ENCODE data around the gene CHST3.
A peak's percentile ranks its signal among the peaks of the same experiment; 100 is the strongest.

CHST3 gene

GRCh38 chr10:72058347-72058898 lies 94.2 kb downstream of the CHST3 start:
- Mint-ChIP-seq H3K36me3 (ENCODE audit: low read depth) (peaks cover 1% of the 10 kb centered on the region), H3K27me3 (ENCODE audit: low read depth, poor library complexity) (peaks cover 4% of the 10 kb centered on the region), H3K4me3 (no peak overlapping the region), H3K9me3 (no peaks in the 10 kb centered on the region), H3K4me1 (peaks cover 61% of the 10 kb centered on the region), H3K27ac (no peak overlapping the region)
- TF ChIP-seq CTCF (IDR thresholded peaks at IDR 0.05) = no peak
- no peak for DNase-seq

DNA sequence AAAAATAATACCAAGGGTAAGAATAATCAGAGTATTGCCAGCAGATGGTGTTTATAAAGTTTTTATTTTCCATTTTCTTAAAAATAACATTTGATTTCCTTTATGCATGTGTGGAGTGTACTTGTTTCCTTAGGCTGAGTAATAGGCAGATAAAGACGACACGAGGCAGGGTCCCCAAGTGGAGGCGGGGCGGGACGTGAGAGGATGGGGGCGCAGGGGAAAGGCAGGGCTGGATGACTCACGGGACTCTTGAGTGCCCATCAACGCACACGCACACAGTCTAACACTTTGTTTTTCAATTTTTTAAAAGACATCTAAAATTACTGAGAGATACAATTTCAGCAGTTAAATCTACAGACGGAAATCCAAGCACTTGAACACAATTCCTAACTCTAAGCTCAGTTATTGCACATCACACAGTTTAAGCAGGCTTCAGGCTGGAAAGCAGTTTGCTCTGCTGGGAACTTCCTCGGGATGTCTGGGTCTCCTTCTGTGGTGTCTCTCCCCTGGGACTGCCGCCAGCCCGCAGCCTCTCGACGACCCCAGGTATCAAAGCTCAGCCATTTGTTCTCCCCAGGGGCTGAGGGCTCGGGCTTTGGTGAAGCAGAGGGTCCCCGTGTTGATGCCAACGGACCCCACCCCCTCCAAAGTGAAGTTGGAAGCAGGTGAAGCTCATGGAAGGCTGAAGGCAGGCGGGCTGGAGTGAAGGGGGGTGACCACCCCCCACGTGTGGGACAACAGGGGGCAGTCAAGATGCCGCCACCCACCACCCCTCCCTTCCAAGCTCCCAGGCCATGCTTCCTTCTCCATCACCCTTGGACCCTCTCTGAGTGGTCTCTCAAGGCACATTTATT lies 95.0 kb downstream of the CHST3 start:
- TF ChIP-seq CTCF (IDR thresholded peaks at IDR 0.05) = no peak
- DNase-seq = no peak
- Mint-ChIP-seq H3K4me1 (peaks cover 65% of the 10 kb centered on the region), H3K27ac (peak overlapping the region; percentile 57), H3K27me3 (ENCODE audit: low read depth, poor library complexity) (peaks cover 5% of the 10 kb centered on the region), H3K9me3 (no peaks in the 10 kb centered on the region), H3K4me3 (no peak overlapping the region), H3K36me3 (ENCODE audit: low read depth) (peaks cover 5% of the 10 kb centered on the region)

DNA sequence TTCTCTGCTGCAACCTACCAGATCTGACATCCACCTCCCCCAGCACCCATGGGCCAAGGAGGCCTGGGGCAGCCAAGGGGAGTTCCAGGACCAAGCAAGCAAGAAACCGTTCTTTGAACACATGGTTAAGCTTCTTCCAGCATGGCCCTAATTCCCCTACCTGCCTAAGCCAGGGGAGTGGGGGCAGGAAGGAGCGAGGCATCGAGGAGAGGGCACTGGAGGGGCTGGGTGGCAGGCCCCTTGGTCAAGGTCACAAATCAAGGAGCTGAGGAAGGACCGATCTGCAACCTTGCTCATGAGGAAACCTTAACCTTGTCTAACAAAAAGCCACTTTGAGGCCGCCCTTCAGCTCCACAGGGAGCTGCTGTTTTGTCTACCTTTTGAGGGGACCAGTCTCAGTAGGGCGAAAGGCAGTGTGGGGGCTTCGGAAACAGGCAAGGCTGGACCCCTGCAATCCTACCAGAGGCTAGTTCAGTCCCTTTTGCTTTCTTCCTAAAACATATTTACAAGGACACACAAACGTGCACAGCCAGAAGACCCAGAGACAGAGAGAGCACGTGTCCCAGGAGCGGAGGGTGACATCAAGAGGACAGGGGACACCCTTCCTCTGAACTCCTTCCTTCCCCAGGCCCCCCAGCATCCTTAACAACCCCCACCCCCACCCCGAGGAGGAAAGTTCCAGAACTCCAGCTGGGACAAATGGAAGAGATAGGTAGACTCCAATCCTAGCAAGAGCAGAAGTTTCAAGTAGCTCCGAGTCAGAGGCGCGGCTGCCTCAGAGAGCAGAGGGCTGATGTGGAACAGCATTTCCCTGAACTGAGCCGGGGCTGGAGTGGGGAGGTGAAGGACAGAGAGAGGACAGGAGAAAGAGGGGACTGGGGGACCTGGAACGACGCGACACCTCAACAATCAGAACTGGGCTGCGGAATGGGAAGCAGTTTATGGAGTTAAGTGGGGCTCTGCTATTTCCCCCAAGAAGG lies 95.9 kb downstream of the CHST3 start:
- no peak for TF ChIP-seq CTCF (IDR thresholded peaks at IDR 0.05)
- H3K36me3 Mint-ChIP-seq (ENCODE audit: low read depth) = peaks cover 9% of the 10 kb centered on the region
- no peak overlapping the region for H3K4me3 Mint-ChIP-seq
- H3K27me3 Mint-ChIP-seq (ENCODE audit: low read depth, poor library complexity) = peaks cover 5% of the 10 kb centered on the region
- H3K9me3 Mint-ChIP-seq = no peaks in the 10 kb centered on the region
- no peak for DNase-seq
- peak overlapping the region; percentile 8 for H3K27ac Mint-ChIP-seq
- peaks cover 68% of the 10 kb centered on the region for H3K4me1 Mint-ChIP-seq

DNA sequence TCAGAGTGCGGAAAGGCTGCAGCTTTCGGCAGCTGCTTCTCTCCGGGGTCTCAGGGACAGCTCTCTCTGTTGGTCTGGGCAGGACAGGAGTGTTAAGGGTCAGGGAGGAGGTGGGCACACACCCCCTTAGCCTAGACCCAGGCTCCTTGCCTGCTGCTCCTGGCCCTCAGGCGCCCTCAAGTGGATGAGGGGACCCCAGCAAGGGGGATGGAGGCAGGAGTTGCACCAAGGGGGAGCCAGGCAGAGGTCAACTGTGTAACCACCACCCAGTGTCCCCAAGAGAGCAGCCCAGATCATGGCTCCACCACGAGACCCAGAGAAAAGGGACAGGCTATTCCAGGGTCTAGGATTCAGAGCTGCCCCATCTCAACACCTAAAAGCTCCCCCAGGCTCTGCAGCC lies 97.3 kb downstream of the CHST3 start:
- peaks cover 4% of the 10 kb centered on the region for H3K27me3 Mint-ChIP-seq (ENCODE audit: low read depth, poor library complexity)
- no peak overlapping the region for H3K27ac Mint-ChIP-seq
- TF ChIP-seq CTCF (IDR thresholded peaks at IDR 0.05) = no peak
- no peaks in the 10 kb centered on the region for H3K9me3 Mint-ChIP-seq
- H3K4me3 Mint-ChIP-seq = no peak overlapping the region
- H3K36me3 Mint-ChIP-seq (ENCODE audit: low read depth) = peaks cover 22% of the 10 kb centered on the region
- H3K4me1 Mint-ChIP-seq = peaks cover 70% of the 10 kb centered on the region
- no peak for DNase-seq

DNA sequence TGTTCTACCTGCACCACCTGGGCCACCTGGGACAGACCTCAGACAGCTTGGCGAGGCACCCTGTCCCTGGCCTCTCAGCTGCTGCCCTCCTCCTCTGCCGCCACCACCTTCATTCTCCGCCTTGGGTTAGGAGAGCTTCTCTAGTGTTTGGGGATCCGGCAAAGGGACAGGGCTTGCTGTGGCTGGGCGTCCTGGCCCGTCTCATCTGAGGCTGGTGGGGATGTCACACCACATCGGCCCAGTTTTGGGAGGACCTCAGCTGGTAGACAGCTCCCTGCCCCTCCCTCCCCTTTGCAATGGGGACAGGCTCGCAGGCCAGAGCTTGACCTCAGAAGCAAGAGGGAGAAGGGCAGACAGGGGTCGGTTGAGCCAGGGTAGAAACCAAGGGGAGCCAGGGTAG lies 97.7 kb downstream of the CHST3 start:
- H3K9me3 Mint-ChIP-seq = no peaks in the 10 kb centered on the region
- TF ChIP-seq CTCF (IDR thresholded peaks at IDR 0.05) = no peak
- DNase-seq = no peak
- peaks cover 26% of the 10 kb centered on the region for H3K36me3 Mint-ChIP-seq (ENCODE audit: low read depth)
- H3K4me1 Mint-ChIP-seq = peaks cover 74% of the 10 kb centered on the region
- peak overlapping the region; percentile 74 for H3K27ac Mint-ChIP-seq
- H3K27me3 Mint-ChIP-seq (ENCODE audit: low read depth, poor library complexity) = peaks cover 4% of the 10 kb centered on the region
- no peak overlapping the region for H3K4me3 Mint-ChIP-seq
